GM19324 (cell line): Measurements from ENCODE around the gene TECTB.

ENCODE experiments used
- ATAC-seq: cut with Tn5 transposase; IDR thresholded peaks from one replicate; pipeline ENCODE4 v1.9.1; 2021; ENCODE audit warnings: mild to moderate bottlenecking, moderate library complexity; ENCODE audit not compliant: unreplicated experiment, low FRiP score

TECTB gene

DNA sequence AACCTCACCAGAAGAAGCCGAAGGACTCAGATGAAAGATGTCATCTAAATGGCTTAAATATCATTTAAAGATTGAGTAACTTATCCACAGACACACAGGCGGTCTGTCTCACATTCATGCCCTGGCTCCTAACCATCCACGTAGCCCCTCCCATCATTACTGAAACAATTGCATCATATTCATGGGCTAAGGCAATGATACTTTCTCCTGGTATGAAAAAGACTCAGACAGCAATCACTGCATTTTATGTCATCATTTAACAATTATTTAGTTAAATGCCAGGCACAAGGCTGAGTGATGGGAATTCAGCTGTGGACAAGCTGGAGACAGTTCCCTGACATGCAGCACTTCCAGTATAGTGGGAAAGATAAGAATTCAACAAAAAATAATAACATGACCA, 11.2 kb upstream of the TECTB start:
- ATAC-seq = no peak

DNA sequence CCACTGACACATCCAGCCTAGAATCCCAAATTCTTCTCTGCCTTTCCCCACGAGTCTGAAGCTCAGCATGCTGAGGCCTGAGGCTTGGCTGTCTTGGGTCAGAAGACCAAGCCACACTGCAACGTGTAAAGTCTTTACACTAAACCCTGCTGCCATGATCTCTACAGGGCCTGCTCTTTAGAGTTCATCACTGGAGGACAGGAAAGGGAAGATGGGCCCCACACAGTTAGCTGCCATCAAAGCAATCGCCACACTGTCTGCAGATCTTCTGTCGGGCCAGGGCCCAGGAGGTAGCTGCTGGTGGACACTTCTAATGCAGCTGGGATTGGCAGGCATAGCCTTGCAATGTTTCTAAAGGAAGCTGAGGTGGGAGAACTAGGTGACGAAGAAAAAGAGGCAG, 8.4 kb upstream of the TECTB start:
- no peak for ATAC-seq

DNA sequence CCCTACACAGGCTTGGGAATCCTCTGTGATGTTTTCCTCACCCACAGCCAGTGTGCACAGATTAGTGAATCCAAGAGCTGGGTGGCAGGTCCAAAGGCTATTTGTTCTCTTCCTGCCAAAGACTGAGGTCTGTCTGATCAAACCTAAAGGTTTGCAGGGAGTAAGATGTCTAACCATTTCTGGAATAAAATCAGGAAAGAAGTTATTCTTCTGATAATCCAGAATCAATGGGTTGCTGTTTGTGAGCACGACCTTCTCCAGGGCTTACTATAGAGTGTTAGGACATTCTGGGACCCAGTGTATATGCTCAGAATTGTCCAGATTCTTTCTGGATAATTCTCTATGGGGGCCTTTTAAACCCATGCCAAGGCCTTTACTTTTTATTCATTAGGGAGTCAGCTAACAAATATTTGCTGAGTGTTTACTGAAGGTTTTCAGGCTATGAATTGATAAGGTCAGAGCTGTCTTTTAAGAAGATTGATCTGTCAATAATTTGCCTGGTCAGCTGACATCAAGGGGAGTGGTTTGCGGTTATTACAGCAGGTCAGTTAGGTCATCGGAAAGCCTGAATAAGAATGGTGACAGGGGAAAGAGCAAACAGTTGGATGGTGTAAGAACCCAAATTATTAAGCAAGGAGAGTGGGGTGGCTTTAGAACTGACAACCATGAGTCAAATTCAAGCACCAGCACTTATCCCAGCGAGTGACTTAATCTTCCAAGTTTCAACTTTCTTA, 7.5 kb upstream of the TECTB start:
- ATAC-seq = no peak

DNA sequence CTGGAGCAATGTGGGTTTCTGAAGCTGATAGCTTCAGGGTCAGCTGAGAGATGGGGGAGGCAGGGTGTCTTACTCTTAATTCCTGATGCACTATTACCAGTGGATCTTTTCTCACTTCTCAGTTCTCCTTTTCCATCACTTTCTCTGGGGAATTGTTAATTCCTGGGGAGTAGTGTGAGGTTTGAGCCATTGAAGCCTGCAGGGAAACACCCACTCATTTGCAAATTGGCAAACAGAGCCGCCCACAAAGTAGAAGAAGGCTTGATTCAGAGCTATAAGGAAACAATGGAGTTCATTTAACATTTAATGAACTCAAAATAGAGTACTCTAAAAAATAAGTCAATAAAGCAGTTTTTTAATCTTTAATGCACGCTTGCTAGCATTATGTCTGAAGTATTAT, 4.3 kb upstream of the TECTB start:
- ATAC-seq = no peak

DNA sequence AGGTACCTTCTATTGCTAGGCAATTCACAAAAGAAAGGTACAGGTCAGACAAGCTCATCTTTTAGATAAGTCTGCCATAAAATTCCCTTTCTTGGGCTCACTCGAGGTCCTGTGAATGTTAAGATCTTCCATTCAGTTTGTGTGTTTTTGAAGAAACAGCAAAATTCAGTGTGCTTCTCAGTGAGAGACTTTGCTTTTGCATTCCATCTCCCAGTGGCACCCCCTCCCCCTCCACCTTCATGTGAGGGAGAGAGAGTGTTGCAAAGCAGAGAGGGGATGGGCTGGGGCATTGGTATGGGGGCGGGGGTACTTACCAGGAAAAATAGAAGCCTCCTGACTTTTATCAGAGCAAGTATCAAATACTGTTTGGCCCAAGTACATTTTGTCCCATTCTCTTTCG, 3.8 kb upstream of the TECTB start:
- no peak for ATAC-seq

DNA sequence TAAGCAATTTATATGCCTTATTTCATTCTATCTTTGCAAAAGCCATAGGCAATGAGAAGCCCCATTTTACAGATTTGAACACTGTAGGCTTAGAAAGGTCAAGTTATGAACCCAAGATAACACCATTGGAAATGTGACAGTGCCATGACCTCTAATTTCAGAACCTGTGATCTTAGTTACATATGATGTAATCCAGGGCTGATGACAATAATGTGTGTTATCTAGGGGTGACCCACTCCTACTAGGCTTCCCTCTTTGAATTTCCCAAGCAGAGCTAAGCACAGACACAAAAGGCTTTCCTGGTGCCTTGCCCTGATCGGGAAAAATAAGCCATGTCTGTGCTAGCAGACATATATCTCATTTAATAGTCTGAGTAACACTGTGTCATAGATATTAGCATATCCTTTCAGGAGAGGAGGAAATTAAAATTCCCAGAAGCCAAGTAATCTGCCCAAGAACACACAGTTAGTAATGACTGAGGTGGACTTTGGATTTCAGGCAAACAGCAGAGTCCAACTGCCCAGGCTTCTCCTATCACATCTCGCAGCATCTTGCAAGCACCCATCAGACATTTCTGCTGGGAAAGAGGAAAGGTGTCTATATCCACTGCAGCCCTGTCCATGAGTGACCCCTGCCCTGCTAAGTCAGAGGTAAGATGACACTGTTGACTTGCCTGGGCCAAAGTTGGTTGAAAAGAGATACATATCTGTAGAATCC, 2.8 kb upstream of the TECTB start:
- ATAC-seq = no peak

DNA sequence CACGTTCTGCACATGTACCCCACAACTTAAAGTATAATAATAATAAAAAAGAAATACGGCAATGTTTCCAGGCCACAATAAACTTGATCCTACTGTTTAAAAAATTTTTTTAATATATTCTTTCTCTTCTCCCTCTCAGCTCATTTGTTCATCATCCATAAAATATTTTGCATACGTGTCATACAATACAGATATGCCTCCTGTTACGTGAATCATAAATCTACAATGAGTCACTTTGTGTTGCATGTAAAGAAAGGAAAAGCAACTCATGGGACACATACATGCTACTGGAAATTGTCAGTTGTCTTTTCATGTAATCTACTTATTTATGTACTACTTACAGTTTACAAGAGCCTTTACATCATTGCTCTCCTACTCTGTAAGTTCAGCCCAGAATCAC, 1.1 kb upstream of the TECTB start:
- no peak for ATAC-seq

DNA sequence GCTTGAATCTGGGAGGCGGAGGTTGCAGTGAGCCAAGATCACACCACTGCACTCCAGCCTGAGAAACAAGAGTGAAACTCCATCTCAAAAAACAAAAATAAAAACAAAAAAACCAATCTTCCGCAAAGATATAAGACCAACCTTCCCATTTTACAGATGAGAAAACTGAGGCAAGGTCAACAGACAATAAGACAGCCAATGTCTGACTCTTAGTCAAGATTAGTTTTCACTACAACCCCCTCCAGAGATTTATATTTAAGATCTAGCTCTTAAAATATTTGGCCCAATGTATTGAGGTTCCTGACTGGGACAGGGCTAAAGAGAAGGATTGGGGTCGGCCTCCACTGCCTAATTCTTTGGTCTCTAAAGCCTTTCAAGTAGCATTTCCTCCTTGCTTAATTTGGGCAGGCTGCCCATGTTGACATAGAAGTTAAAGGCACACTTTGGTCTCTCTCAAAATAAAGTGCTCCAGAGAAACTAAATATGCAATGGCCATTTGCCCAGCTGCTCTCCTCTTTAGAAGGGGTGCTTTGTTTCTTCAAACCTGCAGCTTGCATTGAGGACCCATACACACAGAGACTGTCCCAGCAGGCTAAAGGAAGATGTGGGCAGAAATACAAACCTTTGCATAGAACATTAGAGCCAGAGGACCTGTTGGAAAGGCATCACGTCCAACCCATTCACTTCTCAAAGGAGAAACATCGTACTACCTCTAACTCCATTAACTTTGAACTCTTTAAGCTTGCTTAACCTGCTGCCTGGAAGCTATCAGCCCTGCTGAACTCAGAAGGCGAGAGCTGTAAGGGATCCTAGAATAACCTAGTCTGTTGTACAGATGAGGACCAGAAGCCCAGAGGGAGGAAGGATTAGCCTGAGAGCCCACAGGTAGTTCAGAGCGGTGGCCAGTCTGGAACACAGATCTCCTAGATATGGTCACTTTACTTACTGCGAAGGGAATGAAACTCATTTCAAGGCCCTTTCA, 3.9 kb downstream of the TECTB start:
- no peak for ATAC-seq

DNA sequence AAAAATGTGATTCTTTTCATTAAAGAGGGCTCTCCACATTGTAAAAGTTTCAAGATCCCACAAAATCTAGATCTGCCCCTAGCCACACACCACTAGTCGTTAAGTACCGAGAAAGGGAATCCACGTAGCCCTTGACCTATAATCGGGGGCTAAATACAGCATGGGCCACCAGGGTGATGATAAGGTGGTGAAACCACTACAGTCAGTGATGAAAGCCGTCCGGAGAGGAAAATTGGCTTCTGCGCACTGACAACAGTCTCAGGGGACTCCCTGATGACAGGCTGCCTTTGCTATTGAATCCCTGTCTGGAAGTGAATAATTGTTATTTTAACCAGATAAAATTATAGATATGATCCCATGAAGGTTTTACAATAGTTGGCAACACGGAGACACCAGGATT, 4.6 kb downstream of the TECTB start:
- no peak for ATAC-seq

DNA sequence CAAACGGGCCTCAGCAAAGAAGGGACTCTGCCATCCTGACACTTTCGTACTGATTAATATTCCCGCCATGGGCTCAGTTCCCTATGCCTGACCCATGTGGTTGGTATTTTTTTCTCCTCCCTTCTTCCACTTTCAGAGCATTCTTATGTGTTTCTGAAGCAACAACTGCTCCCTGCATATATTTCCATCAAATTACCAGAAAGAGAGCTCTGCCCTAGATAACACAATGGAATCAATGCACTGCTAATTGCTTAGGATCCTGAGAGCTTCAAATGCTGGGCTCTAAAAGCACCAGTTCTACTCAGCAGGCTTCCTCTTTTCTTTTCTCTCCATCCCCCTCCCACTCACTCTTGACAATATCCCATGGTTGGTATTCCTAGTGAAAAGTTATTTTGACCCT, 5.3 kb downstream of the TECTB start:
- ATAC-seq = no peak

DNA sequence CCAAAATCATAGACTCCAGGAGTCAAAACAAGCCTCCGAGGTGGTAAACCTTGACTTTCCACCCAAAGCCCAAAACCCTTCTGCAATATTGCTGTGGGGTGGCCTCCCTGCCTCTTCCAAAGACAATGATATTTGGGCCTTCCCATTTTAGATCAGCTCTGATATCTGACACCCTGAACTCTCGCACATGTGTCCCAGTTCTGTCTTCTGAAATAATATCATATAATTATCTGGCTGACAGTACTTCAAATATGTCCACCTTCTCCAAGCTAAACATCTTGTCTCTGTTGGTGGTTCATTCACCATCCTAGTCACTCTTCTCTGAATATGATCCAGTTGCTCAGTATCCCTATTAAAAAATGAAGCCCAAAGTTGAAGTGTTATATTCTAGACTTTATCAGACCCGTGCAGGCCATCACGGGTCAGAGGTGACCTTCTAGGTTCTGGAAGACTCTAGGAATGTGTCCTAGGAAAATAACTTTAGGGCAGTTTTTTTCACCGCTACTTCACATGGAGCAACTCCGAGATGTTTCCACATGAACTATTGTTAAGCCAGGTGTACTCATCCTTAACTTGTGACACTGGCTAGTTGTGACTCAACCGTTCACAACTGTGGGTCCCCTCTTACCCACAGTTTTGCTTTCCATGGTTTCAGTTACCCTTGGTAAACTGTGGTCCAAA, 6.3 kb downstream of the TECTB start:
- no peak for ATAC-seq

DNA sequence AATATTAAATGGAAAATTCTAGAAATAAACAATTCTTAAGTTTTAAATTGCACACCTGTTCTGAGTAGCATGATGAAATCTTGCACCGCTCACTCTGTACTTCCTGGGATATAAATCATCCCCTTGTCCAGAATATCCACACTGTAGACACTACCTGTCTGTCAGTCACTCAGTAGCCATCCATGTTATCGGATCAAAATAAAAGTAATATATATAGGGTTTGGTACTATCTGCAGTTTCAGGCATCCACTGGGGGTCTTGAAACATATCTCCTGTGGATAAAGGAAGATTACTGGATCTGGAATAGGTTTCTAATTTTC, 6.8 kb downstream of the TECTB start:
- no peak for ATAC-seq

DNA sequence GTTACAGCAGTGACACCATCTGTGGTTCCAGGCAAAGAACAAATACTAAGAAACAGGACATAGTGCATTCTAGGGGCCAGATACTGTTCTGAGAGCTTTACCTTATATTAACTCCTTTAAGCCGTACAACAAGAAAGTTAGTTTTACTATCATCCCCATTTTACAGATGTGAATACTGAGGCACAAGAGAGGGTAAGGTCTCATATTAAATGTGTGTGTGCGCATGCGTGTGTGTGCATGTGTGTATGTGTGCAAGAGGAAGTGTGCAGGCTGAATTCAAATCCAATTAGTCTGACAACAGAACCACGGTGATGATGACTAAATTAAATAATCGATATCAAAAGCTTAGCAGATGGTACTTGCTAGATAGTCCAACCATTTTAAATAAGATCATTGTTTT, 11.0 kb downstream of the TECTB start:
- no peak for ATAC-seq

DNA sequence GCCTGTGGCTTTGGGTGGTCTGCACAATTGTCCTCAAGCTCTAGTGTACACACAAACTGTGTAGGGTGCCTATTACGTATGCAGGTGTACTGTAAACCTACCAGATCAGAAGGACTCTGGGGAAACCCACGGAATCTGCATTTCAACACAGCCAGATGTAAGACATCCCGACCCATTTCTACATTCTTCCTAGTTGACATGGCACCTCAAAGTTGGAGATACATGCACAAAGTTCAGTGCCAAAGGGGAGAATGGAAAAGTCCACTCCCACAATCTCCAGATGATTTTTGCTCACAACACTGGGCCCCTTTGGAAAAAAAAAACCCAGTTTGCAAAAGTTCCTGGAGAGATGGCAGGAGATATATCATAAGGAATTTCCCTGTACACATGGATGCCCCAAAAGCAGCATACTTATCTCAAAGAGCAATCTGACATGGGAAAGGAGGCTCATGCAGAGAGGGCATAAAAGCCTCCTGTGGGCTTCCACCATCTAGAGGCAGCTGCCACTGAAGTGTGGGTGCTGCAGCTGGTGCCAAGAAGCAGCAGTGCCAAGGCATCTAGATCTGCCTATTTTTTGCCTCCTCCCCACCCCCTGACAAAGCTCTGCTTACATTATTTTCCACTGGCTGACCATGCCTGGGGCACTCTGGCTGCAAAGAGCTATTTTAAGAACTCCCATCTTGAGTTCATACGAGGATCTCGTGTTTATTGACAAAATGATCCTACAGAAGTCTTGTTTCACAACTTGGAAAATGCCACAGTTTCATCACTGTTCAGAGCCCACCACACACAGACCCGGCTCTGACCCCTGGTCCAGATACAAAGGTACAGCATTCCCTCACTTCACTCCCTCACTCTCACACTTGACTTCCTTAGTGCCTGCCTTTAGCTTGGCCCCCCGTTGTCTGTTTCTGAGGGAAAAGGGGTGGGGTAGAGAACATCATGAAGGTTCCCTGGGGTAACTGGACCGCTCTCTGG, 12.9 kb downstream of the TECTB start:
- no peak for ATAC-seq

DNA sequence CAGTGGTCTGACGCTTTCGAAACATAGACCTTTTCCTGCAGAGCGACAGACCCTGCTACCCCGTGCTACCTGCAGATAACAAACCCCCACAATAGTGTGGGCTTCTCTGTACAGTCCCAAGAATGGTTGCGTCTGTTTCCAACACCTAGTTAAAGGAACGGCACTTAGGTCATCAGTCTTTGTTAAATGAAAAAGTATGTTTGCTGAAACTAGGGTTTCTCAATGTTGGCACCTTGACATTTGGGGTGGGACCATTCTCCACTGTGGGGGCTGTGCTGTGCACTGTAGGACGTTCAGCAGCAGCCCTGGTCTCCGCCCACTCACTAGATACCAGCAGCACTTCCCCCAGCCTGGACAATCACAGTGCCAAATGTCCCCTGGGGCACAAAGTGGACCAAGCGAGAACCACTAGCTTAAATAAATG, 13.7 kb downstream of the TECTB start:
- no peak for ATAC-seq

DNA sequence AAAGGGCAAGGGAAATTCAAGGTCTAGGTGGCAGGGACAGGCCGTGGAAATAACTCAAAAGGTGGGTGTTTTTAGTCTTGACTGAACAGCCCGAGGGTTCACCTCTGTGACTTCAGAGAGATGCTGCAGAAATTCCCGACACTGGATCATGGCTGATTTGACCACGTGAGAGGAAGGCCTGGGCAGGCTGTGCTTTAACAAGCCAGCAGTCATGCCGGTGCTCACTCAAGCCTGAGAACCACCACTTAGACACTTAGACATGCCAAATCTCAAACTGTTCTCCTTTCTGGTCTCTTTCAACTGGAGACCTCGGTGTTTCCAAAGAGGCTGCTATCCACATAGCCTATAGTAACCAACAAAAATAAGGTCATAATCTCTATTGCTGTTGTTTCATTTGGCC, 15.4 kb downstream of the TECTB start:
- ATAC-seq = no peak

DNA sequence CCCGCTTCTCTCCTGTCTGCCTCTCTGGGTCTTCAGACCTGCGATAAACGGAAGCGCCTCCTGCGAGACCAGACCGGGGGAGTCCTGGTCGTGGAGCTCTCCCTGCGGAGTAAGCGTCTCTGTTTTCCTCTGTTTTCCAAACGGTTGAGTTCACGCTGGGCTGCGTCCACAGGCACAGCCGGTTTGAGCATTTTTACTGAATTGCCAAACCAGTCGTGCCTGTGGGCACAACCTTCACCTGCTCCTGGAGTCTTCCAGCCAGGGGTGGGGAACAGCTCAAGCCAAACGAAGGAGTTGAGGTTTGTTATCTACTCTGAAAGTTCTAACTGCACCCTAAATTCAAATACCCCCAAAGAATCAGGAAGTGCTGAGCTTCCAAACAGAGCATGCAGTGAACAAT, 16.3 kb downstream of the TECTB start:
- ATAC-seq = no peak

DNA sequence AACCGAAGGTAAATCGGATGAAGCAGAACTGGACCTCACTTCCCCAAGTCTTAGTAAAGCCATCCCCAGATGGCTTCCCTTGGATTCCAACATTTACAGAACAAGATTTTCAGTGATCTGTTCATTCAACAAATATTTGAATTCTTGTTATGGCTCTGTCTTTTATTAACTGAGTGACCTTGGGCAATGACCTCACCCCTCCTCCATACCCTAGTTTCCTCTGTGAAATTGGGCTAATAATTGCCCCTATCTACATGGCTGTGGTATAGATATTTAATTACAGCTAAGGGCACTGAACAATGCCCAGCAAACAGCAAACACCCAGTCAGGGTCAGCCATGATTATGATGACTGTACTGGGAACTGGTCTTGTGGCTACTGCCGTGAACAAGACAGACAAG, 19.1 kb downstream of the TECTB start:
- no peak for ATAC-seq

DNA sequence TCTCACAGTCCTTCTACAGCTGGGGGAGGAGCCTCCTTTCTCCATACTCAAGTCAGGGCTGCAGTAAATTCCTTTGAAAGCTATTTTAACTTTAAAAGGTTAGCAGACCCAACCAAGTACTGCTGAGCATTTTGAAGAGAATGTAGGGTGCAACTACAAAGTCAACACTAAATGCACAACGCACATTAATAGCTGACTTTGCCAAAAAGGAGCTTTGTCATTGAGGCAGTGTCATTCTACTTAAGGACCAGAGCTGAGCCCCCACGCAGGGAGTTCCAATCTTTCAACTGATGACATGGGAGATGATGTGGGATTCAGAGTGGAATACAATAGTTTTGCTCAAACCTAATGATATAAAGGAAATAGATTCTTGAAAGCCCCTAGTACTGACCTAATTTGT, 20.3 kb downstream of the TECTB start:
- ATAC-seq = no peak
